Measurements from ENCODE around the gene SYNGR2. TPM values are rescaled to one million over a fixed set of nuclear protein-coding genes. Genes with fewer than 3 reads are reported as not detected.

The SYNGR2 gene
- total and polyA plus RNA-seq, 9 of the 15 experiments (the other 6 are each of a cell fraction or from before 2014, with no cell fraction given), result 1.4 to 173 (median 87.8) TPM

GRCh38 chr17:78144147-78144719, 24.1 kb upstream of the SYNGR2 start (continued):
- TF ChIP-seq HMBOX1 (IDR thresholded peaks at IDR 0.05) (no peak), PREB (CRISPR knock-in tag; IDR thresholded peaks at IDR 0.05) (no peak), NRF1 (conservative IDR thresholded peaks at IDR 0.05 in 1 of 2, IDR thresholded peaks at IDR 0.05 in 1 of 2) (peak in 1 of 2 experiments; percentile 21; a peak in 2 of 4 replicates), CHD4 (IDR thresholded peaks at IDR 0.05; ENCODE audit: insufficient read depth, insufficient replicate concordance, low read depth, low read length, poor library complexity, severe bottlenecking) (no peak), KLF13 (tag; IDR thresholded peaks at IDR 0.05; ENCODE audit: borderline replicate concordance, low read depth) (no peak), ESRRA (IDR thresholded peaks at IDR 0.05; ENCODE audit: borderline replicate concordance, low read depth) (peak; percentile 72), HEY1 (CRISPR knock-in tag; IDR thresholded peaks at IDR 0.05; ENCODE audit: borderline replicate concordance) (no peak), POU5F1 (IDR thresholded peaks at IDR 0.05; ENCODE audit: borderline replicate concordance, low read depth, low read length, partially characterized antibody) (no peak), NR2C1 (IDR thresholded peaks at IDR 0.05) (peak; percentile 66), NR2C1 (tag; IDR thresholded peaks at IDR 0.05) (peak; percentile 67), SMARCA4 (IDR thresholded peaks at IDR 0.05) (no peak), NUFIP1 (IDR thresholded peaks at IDR 0.05; ENCODE audit: partially characterized antibody) (no peak), MTA1 (IDR thresholded peaks at IDR 0.05; ENCODE audit: borderline replicate concordance) (no peak), MCM3 (IDR thresholded peaks at IDR 0.05) (no peak), ZNF146 (CRISPR knock-in tag; IDR thresholded peaks at IDR 0.05; ENCODE audit: unreplicated experiment) (no peak), YY1 (IDR thresholded peaks at IDR 0.05; ENCODE audit: borderline replicate concordance in 1 of 3, control insufficient read depth in 1 of 3, extremely low read depth in 1 of 3, insufficient read depth in 3 of 3, insufficient read length in 1 of 3, insufficient replicate concordance in 2 of 3, low read depth in 1 of 3, low read length in 2 of 3) (no peak), BDP1 (IDR thresholded peaks at IDR 0.05; ENCODE audit: insufficient read depth, insufficient read length) (no peak), IRF1 (CRISPR knock-in tag; IDR thresholded peaks at IDR 0.05; ENCODE audit: borderline replicate concordance) (no peak)
- TF ChIP-seq, protein P1, sequence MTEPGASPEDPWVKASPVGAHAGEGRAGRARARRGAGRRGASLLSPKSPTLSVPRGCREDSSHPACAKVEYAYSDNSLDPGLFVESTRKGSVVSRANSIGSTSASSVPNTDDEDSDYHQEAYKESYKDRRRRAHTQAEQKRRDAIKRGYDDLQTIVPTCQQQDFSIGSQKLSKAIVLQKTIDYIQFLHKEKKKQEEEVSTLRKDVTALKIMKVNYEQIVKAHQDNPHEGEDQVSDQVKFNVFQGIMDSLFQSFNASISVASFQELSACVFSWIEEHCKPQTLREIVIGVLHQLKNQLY (CRISPR knock-in tag; conservative IDR thresholded peaks at IDR 0.05), result no peak
- TF ChIP-seq, protein P2, sequence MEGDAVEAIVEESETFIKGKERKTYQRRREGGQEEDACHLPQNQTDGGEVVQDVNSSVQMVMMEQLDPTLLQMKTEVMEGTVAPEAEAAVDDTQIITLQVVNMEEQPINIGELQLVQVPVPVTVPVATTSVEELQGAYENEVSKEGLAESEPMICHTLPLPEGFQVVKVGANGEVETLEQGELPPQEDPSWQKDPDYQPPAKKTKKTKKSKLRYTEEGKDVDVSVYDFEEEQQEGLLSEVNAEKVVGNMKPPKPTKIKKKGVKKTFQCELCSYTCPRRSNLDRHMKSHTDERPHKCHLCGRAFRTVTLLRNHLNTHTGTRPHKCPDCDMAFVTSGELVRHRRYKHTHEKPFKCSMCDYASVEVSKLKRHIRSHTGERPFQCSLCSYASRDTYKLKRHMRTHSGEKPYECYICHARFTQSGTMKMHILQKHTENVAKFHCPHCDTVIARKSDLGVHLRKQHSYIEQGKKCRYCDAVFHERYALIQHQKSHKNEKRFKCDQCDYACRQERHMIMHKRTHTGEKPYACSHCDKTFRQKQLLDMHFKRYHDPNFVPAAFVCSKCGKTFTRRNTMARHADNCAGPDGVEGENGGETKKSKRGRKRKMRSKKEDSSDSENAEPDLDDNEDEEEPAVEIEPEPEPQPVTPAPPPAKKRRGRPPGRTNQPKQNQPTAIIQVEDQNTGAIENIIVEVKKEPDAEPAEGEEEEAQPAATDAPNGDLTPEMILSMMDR (IDR thresholded peaks at IDR 0.05 in 2 of 3, conservative IDR thresholded peaks at IDR 0.05 in 1 of 3; ENCODE audit: insufficient read depth in 2 of 3, low read depth in 1 of 3, low read length in 3 of 3), result peak in 2 of 3 experiments; percentile 8 to 22; a peak in 1 of 6 replicates
- TF ChIP-seq, protein P3, sequence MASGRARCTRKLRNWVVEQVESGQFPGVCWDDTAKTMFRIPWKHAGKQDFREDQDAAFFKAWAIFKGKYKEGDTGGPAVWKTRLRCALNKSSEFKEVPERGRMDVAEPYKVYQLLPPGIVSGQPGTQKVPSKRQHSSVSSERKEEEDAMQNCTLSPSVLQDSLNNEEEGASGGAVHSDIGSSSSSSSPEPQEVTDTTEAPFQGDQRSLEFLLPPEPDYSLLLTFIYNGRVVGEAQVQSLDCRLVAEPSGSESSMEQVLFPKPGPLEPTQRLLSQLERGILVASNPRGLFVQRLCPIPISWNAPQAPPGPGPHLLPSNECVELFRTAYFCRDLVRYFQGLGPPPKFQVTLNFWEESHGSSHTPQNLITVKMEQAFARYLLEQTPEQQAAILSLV (tag; IDR thresholded peaks at IDR 0.05), result no peak

Measured in K562 (cell line).